Testis (tissue), 2 donors: ENCODE results near the gene CXCR6.

Experiments used
- CTCF ChIP-seq, 3 experiments: fragments of 450-650 bp in 2 of 3; fragments of 200-600 bp in 1 of 3; sonication (generic) in 1 of 3; IDR thresholded peaks; one replicate each; pipeline ENCODE4 v1.5.1; 2016 to 2019; ENCODE audit warnings: antibody characterized with exemption in 3 of 3, mild to moderate bottlenecking in 2 of 3, moderate library complexity in 1 of 3
- POLR2A ChIP-seq: fragments of 450-650 bp; IDR thresholded peaks from one replicate; pipeline ENCODE4 v1.6.1; 2017; ENCODE audit warnings: antibody characterized with exemption, mild to moderate bottlenecking, moderate library complexity

DNA sequence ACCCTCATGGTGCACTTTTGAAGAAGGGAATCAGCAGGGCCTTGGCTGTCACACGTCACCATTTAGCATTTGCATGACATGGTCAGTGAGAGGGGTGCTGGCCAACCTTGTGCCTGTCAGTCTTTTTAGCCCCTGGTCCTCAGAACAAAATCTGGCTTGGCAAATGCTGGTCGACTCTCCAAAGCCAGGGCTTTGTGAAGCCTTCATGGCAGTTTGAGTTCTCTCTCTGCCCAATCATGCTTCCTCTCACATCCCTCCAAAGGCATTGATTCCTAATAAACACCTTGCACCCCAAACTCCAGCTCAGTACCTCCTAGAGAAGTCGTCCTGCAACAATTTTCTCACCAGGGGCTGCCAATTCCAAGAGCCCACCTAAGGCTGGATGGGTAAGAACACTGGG is 37.5 kb upstream of the CXCR6 start:
- TF ChIP-seq CTCF (IDR thresholded peaks at IDR 0.05) (no peak), POLR2A (no peak)
